GM12878 (cell line): ENCODE data around the gene KMT2E.

Experiments used
- CREM ChIP-seq: IDR thresholded peaks from 2 replicates; pipeline ENCODE4 v1.6.1; 2014; ENCODE audit warnings: antibody characterized with exemption, low read depth
- EZH2 ChIP-seq: IDR thresholded peaks from 2 replicates; pipeline ENCODE4 v1.6.1; 2012; ENCODE audit warnings: low read depth, mild to moderate bottlenecking, control low read depth, inconsistent platforms, low read length, borderline replicate concordance; ENCODE audit not compliant: control insufficient read depth
- RELA ChIP-seq: fragments of 450-650 bp; IDR thresholded peaks from 2 replicates; pipeline ENCODE4 v1.8.0; 2014; ENCODE audit warnings: borderline replicate concordance; ENCODE audit not compliant: partially characterized antibody
- TAF1 ChIP-seq: IDR thresholded peaks from 2 replicates; pipeline ENCODE4 v1.6.1; 2011; ENCODE audit warnings: mild to moderate bottlenecking, low read depth, low read length, borderline replicate concordance
- YY1 ChIP-seq: IDR thresholded peaks from 2 replicates; pipeline ENCODE4 v1.6.1; 2011; ENCODE audit warnings: low read depth, mild to moderate bottlenecking, low read length
- TF ChIP-seq, protein P1 (sequence below), 3 experiments: IDR thresholded peaks in 2 of 3; conservative IDR thresholded peaks in 1 of 3; 2 replicates each; pipeline ENCODE4 v1.5.1; 2011; ENCODE audit warnings: low read depth in 3 of 3, low read length in 3 of 3, mild to moderate bottlenecking in 3 of 3, control low read depth in 2 of 3, moderate library complexity in 2 of 3, inconsistent platforms in 1 of 3, mixed read lengths in 1 of 3; ENCODE audit not compliant: control insufficient read depth in 2 of 3, insufficient read depth in 1 of 3; ENCODE audit errors: extremely low read depth in 1 of 3

DNA sequence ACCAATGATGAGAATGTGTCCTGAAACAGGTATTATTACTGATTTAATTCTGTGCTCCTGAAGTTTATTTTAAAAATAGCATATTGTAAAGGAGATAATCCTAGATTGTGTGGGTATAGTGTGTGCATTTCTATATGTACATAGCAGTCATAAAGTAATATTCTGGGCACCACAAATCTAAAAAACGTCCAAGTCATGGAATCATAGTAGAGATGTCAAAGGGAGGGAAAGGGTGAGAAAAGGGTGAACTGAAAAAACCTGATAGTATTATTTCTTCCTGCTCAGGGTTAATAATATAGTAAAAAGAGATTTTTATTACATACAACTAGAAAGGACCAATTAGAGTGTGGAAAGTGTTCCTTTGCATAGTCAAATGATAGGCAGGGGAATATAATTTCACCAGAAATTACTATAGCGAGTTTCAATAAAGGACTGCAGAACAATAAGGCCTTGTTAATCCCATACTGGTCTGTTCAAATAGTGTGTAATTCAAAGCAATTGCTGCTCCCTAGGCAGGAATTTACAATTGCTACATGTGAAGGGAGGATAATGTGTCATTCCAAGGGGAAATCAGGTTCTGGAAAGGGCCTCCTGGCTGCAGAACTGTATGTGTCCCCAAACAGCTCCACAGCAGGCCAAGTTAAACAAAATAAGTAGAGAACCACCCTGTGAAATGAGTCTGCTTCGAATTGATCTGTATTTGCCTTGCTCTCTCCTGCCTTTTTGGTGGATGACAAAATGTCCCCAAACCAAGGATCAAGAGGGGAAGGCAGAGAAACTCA is 42.5 kb upstream of the KMT2E start:
- TF ChIP-seq, protein P1, sequence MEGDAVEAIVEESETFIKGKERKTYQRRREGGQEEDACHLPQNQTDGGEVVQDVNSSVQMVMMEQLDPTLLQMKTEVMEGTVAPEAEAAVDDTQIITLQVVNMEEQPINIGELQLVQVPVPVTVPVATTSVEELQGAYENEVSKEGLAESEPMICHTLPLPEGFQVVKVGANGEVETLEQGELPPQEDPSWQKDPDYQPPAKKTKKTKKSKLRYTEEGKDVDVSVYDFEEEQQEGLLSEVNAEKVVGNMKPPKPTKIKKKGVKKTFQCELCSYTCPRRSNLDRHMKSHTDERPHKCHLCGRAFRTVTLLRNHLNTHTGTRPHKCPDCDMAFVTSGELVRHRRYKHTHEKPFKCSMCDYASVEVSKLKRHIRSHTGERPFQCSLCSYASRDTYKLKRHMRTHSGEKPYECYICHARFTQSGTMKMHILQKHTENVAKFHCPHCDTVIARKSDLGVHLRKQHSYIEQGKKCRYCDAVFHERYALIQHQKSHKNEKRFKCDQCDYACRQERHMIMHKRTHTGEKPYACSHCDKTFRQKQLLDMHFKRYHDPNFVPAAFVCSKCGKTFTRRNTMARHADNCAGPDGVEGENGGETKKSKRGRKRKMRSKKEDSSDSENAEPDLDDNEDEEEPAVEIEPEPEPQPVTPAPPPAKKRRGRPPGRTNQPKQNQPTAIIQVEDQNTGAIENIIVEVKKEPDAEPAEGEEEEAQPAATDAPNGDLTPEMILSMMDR (IDR thresholded peaks at IDR 0.05 in 2 of 3, conservative IDR thresholded peaks at IDR 0.05 in 1 of 3; ENCODE audit: control insufficient read depth in 2 of 3, extremely low read depth in 1 of 3, insufficient read depth in 1 of 3, low read depth in 3 of 3, low read length in 3 of 3), result no peak
- TF ChIP-seq TAF1 (no peak), RELA (no peak), YY1 (no peak), CREM (no peak), EZH2 (no peak)
